GM23338 (cell line): Measurements from ENCODE around the gene CSTA.

ENCODE experiments used
- CREB1 ChIP-seq: fragments of 250-450 bp; sonication (Bioruptor Pico); IDR thresholded peaks from 2 replicates; pipeline ENCODE4 v1.5.0; 2020; ENCODE audit warnings: low read depth, mild to moderate bottlenecking, moderate library complexity
- EZH2 ChIP-seq: fragments of 200-600 bp; sonication (generic); IDR thresholded peaks from one replicate; pipeline ENCODE4 v1.8.0; 2017; ENCODE audit warnings: antibody characterized with exemption, mild to moderate bottlenecking, low read depth; ENCODE audit not compliant: unreplicated experiment
- EZH2phosphoT487 ChIP-seq: fragments of 200-600 bp; sonication (generic); IDR thresholded peaks from one replicate; pipeline ENCODE4 v1.8.1; 2018; ENCODE audit warnings: antibody characterized with exemption; ENCODE audit not compliant: unreplicated experiment
- TF ChIP-seq, protein P1 (sequence below), 2 experiments: fragments of 200-600 bp in 1 of 2; sonication (generic) in 1 of 2; conservative IDR thresholded peaks; 2 replicates each; pipeline versions ENCODE4 v1.5.1 to v1.6.1; 2016 to 2017; ENCODE audit warnings: antibody characterized with exemption in 2 of 2, low read depth in 2 of 2, mild to moderate bottlenecking in 2 of 2, moderate library complexity in 1 of 2
- TF ChIP-seq, protein P2 (sequence below): IDR thresholded peaks from one replicate; pipeline ENCODE4 v1.6.1; 2018; ENCODE audit warnings: antibody characterized with exemption; ENCODE audit not compliant: unreplicated experiment

DNA sequence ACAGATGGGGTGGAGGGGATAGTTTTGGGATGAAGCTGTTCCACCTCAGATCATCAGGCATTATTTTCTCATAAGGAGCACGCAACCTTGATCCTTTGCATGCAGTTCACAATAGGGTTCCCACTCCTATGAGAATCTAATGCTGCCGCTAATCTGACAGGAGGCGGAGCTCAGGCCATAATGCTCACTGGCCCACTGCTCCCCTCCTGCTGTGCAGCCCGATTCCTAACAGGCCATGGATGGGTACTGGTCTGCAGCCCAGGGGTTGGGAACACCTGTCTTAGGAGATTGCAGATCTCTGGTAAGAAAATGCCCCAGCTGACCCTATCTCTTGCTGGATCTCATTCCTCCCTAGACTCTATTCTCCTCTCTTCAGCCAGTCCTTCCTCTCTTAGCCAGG, 6.8 kb downstream of the CSTA start:
- no peak for TF ChIP-seq EZH2phosphoT487
- TF ChIP-seq, protein P1, sequence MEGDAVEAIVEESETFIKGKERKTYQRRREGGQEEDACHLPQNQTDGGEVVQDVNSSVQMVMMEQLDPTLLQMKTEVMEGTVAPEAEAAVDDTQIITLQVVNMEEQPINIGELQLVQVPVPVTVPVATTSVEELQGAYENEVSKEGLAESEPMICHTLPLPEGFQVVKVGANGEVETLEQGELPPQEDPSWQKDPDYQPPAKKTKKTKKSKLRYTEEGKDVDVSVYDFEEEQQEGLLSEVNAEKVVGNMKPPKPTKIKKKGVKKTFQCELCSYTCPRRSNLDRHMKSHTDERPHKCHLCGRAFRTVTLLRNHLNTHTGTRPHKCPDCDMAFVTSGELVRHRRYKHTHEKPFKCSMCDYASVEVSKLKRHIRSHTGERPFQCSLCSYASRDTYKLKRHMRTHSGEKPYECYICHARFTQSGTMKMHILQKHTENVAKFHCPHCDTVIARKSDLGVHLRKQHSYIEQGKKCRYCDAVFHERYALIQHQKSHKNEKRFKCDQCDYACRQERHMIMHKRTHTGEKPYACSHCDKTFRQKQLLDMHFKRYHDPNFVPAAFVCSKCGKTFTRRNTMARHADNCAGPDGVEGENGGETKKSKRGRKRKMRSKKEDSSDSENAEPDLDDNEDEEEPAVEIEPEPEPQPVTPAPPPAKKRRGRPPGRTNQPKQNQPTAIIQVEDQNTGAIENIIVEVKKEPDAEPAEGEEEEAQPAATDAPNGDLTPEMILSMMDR (conservative IDR thresholded peaks at IDR 0.05; ENCODE audit: low read depth in 2 of 2) = no peak
- no peak for TF ChIP-seq CREB1 (CRISPR knock-in tag)
- TF ChIP-seq EZH2 = no peak
- TF ChIP-seq, protein P2, sequence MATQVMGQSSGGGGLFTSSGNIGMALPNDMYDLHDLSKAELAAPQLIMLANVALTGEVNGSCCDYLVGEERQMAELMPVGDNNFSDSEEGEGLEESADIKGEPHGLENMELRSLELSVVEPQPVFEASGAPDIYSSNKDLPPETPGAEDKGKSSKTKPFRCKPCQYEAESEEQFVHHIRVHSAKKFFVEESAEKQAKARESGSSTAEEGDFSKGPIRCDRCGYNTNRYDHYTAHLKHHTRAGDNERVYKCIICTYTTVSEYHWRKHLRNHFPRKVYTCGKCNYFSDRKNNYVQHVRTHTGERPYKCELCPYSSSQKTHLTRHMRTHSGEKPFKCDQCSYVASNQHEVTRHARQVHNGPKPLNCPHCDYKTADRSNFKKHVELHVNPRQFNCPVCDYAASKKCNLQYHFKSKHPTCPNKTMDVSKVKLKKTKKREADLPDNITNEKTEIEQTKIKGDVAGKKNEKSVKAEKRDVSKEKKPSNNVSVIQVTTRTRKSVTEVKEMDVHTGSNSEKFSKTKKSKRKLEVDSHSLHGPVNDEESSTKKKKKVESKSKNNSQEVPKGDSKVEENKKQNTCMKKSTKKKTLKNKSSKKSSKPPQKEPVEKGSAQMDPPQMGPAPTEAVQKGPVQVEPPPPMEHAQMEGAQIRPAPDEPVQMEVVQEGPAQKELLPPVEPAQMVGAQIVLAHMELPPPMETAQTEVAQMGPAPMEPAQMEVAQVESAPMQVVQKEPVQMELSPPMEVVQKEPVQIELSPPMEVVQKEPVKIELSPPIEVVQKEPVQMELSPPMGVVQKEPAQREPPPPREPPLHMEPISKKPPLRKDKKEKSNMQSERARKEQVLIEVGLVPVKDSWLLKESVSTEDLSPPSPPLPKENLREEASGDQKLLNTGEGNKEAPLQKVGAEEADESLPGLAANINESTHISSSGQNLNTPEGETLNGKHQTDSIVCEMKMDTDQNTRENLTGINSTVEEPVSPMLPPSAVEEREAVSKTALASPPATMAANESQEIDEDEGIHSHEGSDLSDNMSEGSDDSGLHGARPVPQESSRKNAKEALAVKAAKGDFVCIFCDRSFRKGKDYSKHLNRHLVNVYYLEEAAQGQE = no peak
